Measurements from ENCODE around the gene SCT.

DNA sequence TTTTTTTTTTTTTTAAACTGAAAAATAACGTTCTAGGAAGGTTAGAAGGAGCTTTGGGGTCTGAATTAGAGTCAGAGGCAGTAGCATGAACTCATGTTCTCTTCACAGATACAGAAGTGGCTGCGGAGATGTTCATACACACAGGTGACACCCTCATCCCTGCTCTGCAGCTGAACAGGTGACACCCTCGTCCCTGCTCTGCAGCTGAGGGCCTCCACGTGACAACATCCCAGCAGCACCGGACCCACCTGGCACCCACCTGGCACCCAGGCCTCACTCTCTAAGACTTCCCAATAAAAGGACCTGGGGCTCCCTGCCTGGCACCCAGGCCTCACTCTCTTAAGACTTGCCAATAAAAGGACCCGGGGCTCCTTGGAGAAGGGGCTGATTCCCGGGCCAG is 29.9 kb upstream of the SCT start:
- TF ChIP-seq, protein P1, sequence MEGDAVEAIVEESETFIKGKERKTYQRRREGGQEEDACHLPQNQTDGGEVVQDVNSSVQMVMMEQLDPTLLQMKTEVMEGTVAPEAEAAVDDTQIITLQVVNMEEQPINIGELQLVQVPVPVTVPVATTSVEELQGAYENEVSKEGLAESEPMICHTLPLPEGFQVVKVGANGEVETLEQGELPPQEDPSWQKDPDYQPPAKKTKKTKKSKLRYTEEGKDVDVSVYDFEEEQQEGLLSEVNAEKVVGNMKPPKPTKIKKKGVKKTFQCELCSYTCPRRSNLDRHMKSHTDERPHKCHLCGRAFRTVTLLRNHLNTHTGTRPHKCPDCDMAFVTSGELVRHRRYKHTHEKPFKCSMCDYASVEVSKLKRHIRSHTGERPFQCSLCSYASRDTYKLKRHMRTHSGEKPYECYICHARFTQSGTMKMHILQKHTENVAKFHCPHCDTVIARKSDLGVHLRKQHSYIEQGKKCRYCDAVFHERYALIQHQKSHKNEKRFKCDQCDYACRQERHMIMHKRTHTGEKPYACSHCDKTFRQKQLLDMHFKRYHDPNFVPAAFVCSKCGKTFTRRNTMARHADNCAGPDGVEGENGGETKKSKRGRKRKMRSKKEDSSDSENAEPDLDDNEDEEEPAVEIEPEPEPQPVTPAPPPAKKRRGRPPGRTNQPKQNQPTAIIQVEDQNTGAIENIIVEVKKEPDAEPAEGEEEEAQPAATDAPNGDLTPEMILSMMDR (IDR thresholded peaks at IDR 0.05) = no peak
- TF ChIP-seq POLR2A (IDR thresholded peaks at IDR 0.05) = no peak
